Measurements from ENCODE around the gene PDZRN4.

- TF ChIP-seq EP300 (IDR thresholded peaks at IDR 0.05) = no peak
- peak in 1 of 2 donors; percentile 10 for TF ChIP-seq CTCF (IDR thresholded peaks at IDR 0.05)
- TF ChIP-seq POLR2A (IDR thresholded peaks at IDR 0.05) = no peak
Observed at GRCh38 chr12:41190338-41190737, 2.2 kb downstream of the PDZRN4 start.

Data from suprapubic skin (tissue), 3 donors.